ENCODE data around the gene GHITM.

GHITM gene

DNA sequence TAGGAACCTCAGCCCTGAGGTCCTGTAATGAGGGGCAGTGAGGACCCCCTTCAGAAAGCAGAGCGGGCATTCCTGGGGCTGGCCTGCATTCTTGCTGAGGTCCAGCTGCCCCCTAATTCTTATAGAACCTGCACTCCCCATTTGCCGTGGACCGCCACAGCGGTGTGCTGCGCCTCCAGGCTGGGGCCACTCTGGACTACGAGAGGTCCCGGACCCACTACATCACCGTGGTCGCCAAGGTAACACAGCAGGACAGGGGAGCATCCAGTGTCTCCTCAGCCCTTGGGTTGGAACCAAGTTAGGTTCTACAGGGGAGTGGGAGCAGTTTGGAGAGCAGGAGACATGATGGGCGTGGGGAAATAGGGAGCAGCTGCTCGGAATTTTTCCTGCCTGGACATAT is 62.4 kb downstream of the GHITM start:
- no peak for DNase-seq

DNA sequence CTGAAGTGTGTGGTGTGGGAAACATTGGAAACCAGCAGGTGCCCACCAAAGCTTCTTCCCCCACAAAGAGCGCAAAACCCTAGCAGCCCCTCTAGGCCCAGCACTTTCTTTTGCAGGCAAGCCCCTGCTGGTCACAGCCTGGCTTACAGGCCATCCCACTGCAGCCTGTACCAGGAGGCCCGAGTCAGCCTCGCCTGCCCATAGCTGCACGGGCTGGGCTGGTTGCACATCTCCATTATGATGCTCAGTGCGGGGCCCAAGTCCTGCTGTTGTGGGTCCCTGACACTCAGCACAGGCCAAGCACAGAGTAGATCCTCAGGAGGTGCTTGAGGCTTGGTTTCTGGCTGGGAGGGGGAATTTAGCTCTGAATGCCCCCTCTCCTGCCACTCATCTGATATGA is 63.0 kb downstream of the GHITM start:
- no peak for DNase-seq
